ENCODE measurements around the gene ZBTB49. TPM values are rescaled to one million over a fixed set of nuclear protein-coding genes. Genes with fewer than 3 reads are reported as not detected.

Gene ZBTB49
- total and polyA plus RNA-seq, 2 of the 4 experiments (the other 2 are of a cell fraction), result 3.2 to 4.8 TPM

- no peak overlapping the region for H3K18ac ChIP-seq (ENCODE audit: low read depth, low read length)
- no peak overlapping the region for H4K91ac ChIP-seq (ENCODE audit: insufficient read depth, low read depth, low read length)
- no peaks in the 10 kb centered on the region for H3K79me1 ChIP-seq (ENCODE audit: low read depth in 1 of 2, low read length in 2 of 2)
- dilution Hi-C loops (cut with HindIII; ENCODE audit: low sequenced_read_pairs, unreplicated experiment), result no loop called here
- in situ Hi-C loops (cut with MboI; ENCODE audit: low sequenced_read_pairs), result no loop called here
- no peaks in the 10 kb centered on the region for H3K36me3 ChIP-seq (ENCODE audit: control insufficient read depth, insufficient read depth, low read length)
- H3K27me3 ChIP-seq (ENCODE audit: control insufficient read depth, insufficient read depth, low read length), result peaks cover 17% of the 10 kb centered on the region
- no peak overlapping the region for H2BK120ac ChIP-seq (ENCODE audit: low read depth, low read length)
- no peak overlapping the region for H3K4me3 ChIP-seq (ENCODE audit: insufficient read depth, low read depth, low read length)
- ChIA-PET POLR2A (ENCODE audit: unreplicated experiment) (no interaction called here), CTCF (no interaction called here)
- H3K23ac ChIP-seq (ENCODE audit: low read depth, low read length), result no peak overlapping the region
- no peak for TF ChIP-seq USF2 (IDR thresholded peaks at IDR 0.05; ENCODE audit: low read depth, low read length)
- no peak for TF ChIP-seq SMC3 (IDR thresholded peaks at IDR 0.05; ENCODE audit: low read depth, low read length)
- TF ChIP-seq RAD21 (IDR thresholded peaks at IDR 0.05; ENCODE audit: low read length), result no peak
- no peak for TF ChIP-seq CHD1 (IDR thresholded peaks at IDR 0.05; ENCODE audit: low read depth, low read length)
- TF ChIP-seq ELK1 (IDR thresholded peaks at IDR 0.05; ENCODE audit: borderline replicate concordance, low read depth, low read length), result no peak
- no peak for TF ChIP-seq BHLHE40 (IDR thresholded peaks at IDR 0.05; ENCODE audit: low read depth, low read length)
- no peak for TF ChIP-seq CEBPB (IDR thresholded peaks at IDR 0.05; ENCODE audit: low read depth, low read length)
- no peak for TF ChIP-seq RFX5 (IDR thresholded peaks at IDR 0.05; ENCODE audit: low read depth, low read length)
- TF ChIP-seq MAFK (IDR thresholded peaks at IDR 0.05; ENCODE audit: low read depth, low read length), result no peak
- no peak for TF ChIP-seq CTCF (conservative IDR thresholded peaks at IDR 0.05; ENCODE audit: low read depth, low read length)
- no peak for TF ChIP-seq RCOR1 (IDR thresholded peaks at IDR 0.05; ENCODE audit: insufficient replicate concordance, low read length)
- TF ChIP-seq MAZ (IDR thresholded peaks at IDR 0.05; ENCODE audit: borderline replicate concordance, low read depth, low read length), result no peak
- H3K14ac ChIP-seq (replicated peaks; ENCODE audit: low read depth, low read length), result no peak overlapping the region
- H3K9ac ChIP-seq (ENCODE audit: low read depth, low read length), result no peak overlapping the region
- no peak overlapping the region for H2AK5ac ChIP-seq (ENCODE audit: low read depth, low read length)
- no peak for DNase-seq
- no peak overlapping the region for H3K4ac ChIP-seq (ENCODE audit: low read depth, low read length)
- no peaks in the 10 kb centered on the region for H3K9me1 ChIP-seq (ENCODE audit: insufficient read depth, low read length)
- no peak overlapping the region for H2BK15ac ChIP-seq (ENCODE audit: low read depth, low read length)
- no peak overlapping the region for H4K5ac ChIP-seq (ENCODE audit: low read depth, low read length)
- H4K8ac ChIP-seq (ENCODE audit: low read depth in 2 of 2, low read length in 2 of 2), result no peak overlapping the region
- WGBS, 2 experiments (ENCODE audit: extremely low coverage in 2 of 2, insufficient read length in 1 of 2), result 83% methylated on average over 1 of the region's 4 CpGs; no CpG with 5 or more reads in 1 of the 2 experiments
- no peak overlapping the region for H2AK9ac ChIP-seq (replicated peaks; ENCODE audit: low read depth, low read length, poor library complexity)
- no TSS peak for BruUV-seq (replicated peaks)
- no peaks in the 10 kb centered on the region for H3K9me3 ChIP-seq (ENCODE audit: control insufficient read depth, insufficient read depth, low read length)
- H3K27ac ChIP-seq (ENCODE audit: insufficient read depth, low read length), result no peak overlapping the region
- no peaks in the 10 kb centered on the region for H4K20me1 ChIP-seq (ENCODE audit: insufficient read depth, low read length)
- no peak overlapping the region for H3K56ac ChIP-seq (ENCODE audit: extremely low read depth, insufficient read depth, low read length)
- intact Hi-C loops (cut with micrococcal nuclease), result no loop called here
- H3K4me2 ChIP-seq (ENCODE audit: low read depth, low read length), result no peak overlapping the region
- no peak overlapping the region for H2BK5ac ChIP-seq (ENCODE audit: low read depth, low read length, poor library complexity, severe bottlenecking)
- H2AFZ ChIP-seq (replicated peaks; ENCODE audit: low read length, poor library complexity), result no peak overlapping the region
- ATAC-seq (ENCODE audit: low read depth), result no peak
- H2BK20ac ChIP-seq (ENCODE audit: low read depth, low read length), result no peak overlapping the region
- H3K4me1 ChIP-seq (ENCODE audit: control insufficient read depth, insufficient read depth, low read length), result no peaks in the 10 kb centered on the region
These were observed 60.9 kb downstream of the ZBTB49 start for GRCh38 chr4:4350909-4351308.

Measured in IMR-90 (cell line).